Activated CD8-positive, alpha-beta memory T cell treated with anti-CD3 and anti-CD28 coated beads, Interleukin-2, amount 50 U/mL, for 48 hours (primary cell): Measurements from ENCODE around the gene CENPVL2.
"Not testable (repeated sequence)": the region's sequence is repeated elsewhere in the genome, so short reads cannot be mapped to it uniquely, and the experiment has no call there.

Source experiments
- DNase-seq: peaks from one replicate; pipeline ENCODE4 v3.0.0-alpha.2; 2020

CENPVL2 gene

DNA sequence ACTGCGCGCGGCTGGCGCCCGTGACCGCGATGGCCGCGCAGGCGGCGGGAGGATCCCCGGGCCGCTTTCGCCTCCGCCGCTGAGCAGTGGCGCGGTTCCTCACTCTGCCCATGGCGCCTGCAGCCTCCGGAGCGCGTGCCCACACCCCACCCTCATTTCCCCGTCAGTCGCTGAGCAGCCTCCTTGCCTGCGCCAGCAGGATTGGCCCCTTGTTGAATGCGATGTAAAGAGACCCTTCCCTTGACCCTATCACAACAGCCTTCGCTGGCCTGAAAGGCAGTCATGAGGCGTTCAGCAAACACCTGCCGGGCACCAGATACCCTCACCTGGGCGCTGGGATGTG lies at the start of gene CENPVL2:
TSS of gene CENPVL2 (minus strand) at position 112 of the 343 bp plus-strand sequence. CDS start at position 112, 0 bp downstream.
- DNase-seq, result not testable (repeated sequence)

DNA sequence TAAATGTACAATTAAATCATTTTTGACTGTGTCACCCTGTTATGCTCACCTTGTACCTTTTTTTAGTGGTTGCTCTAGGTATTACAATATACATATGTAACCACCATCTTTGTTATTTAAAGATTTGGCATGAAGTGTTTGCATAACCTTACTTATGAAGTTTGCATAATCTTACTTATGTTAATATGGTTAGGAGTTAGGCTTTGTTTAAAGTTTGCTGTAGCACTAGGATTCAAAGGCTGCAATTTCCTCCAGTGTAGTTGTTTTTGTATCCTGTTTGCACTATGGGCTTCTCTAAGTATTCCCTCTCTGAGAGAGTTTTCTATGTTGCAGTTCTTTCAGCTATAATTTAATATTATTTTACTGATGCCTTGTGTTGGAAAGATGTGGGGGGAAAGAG lies 45.6 kb upstream of the CENPVL2 start:
- no peak for DNase-seq

DNA sequence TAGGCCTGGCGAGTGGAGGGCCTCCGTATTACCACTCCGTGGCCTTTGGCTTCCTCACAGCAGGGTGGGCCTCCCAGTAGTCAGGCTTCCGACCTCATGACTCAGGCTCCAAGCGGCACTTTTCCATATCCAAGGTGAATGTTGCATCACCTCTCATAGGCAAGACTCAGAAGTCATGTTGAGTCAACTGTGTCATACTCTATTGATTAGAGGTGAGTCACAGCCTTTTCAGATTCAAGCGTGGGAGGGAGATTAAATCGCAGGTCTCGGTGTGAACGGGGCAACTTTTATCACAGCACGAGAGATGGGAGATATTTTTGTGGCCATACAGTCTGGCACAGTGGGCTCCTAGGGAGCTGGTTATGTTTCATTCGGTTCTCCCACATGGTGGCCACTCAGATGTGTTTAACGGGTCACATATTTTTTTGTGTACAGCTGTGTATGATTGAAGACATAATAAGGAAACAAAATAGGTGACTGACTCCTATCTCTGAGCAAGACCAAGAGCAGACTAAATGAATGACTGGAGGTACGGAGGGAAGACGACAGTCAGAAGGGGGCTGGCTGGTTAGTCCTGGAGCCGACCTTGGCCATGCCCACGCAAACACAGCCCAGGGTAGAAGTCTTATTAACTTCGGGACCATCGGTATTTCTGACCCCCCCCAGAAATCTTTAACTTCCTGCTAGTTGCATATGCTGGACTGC lies 30.5 kb upstream of the CENPVL2 start:
- not testable (repeated sequence) for DNase-seq

DNA sequence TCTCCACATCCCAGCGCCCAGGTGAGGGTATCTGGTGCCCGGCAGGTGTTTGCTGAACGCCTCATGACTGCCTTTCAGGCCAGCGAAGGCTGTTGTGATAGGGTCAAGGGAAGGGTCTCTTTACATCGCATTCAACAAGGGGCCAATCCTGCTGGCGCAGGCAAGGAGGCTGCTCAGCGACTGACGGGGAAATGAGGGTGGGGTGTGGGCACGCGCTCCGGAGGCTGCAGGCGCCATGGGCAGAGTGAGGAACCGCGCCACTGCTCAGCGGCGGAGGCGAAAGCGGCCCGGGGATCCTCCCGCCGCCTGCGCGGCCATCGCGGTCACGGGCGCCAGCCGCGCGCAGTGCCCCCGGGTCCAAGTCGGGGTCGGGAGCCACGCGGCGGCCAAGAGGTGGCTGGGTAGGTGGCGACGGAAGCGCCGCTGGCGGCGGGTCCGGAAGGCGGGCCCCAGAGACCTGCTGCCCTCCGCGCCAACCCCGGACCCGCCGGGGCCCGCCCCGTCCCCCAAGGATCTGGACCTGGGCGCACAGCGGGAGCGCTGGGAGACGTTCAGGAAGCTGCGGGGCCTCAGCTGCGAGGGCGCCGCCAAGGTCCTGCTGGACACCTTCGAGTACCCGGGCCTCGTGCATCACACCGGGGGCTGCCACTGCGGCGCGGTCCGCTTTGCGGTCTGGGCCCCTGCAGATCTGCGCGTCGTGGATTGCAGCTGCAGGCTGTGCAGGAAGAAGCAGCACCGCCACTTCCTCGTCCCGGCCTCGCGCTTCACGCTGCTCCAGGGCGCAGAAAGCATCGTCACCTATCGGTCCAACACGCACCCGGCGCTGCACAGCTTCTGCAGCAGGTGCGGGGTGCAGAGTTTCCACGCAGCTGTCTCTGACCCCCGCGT lies 27.9 kb upstream of the CENPVL2 start, which contains the start of gene CENPVL1:
TSS of gene CENPVL1 (plus strand) at position 236 of the 888 bp plus-strand sequence. CDS start at position 236, 0 bp downstream.
- not testable (repeated sequence) for DNase-seq

DNA sequence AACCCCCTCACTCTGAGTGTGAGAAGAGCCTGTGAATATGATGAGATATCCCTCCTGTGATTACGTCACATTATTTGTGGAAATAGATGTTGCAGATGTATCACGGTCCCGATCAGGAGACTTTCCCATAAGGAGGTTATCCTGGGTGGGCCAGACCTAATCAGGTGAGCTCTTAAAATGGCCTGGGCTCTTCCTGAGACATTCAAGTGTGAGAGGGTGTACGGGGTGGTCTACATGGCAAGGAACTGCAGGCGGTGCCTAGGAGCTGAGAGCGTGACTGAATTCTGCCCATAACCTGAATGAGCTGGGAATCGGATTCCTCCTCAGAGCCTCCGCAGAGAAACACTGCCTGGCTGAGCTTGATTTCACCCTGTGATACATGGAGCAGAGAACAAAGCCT lies 14.8 kb upstream of the CENPVL2 start:
- no peak for DNase-seq

DNA sequence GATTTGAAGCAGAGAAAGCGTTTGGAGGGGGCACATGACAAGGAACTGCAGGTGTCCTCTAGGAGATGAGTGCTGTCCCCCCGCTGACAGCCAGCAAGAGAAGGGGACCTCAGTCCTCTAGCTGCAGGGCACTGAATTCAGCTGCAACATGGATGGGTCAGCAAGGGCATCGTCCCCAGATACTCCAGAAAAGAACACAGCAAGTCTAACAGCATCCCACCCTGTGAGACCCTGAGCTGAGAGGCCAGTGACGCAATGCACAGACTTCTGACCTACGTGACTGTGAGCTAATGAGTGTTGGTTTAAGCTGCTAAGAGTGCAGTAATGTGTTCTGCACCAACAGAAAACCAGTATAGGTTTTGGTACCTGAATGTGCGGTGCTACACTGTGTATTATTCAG lies 11.6 kb upstream of the CENPVL2 start:
- DNase-seq, result no peak

DNA sequence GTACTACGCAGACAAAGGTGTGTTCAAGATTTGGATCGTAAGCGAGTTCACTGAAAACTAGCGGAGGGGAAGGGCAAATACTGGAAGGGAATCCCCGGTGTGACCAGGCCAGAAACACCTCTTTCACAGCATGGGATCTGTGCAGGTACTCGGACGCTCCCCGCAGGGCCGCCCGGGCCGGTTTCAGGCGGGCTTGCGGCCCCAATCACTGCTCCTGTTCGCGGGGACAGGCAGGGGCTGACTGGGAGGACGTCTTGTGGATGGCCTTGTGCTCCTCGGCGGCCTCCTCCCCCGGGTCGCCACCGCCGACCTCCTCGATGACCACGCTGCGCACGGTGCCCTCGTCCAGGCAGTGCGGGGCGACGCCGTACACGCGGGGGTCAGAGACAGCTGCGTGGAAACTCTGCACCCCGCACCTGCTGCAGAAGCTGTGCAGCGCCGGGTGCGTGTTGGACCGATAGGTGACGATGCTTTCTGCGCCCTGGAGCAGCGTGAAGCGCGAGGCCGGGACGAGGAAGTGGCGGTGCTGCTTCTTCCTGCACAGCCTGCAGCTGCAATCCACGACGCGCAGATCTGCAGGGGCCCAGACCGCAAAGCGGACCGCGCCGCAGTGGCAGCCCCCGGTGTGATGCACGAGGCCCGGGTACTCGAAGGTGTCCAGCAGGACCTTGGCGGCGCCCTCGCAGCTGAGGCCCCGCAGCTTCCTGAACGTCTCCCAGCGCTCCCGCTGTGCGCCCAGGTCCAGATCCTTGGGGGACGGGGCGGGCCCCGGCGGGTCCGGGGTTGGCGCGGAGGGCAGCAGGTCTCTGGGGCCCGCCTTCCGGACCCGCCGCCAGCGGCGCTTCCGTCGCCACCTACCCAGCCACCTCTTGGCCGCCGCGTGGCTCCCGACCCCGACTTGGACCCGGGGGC lies 567 bp downstream of the CENPVL2 start:
- DNase-seq, result not testable (repeated sequence)

DNA sequence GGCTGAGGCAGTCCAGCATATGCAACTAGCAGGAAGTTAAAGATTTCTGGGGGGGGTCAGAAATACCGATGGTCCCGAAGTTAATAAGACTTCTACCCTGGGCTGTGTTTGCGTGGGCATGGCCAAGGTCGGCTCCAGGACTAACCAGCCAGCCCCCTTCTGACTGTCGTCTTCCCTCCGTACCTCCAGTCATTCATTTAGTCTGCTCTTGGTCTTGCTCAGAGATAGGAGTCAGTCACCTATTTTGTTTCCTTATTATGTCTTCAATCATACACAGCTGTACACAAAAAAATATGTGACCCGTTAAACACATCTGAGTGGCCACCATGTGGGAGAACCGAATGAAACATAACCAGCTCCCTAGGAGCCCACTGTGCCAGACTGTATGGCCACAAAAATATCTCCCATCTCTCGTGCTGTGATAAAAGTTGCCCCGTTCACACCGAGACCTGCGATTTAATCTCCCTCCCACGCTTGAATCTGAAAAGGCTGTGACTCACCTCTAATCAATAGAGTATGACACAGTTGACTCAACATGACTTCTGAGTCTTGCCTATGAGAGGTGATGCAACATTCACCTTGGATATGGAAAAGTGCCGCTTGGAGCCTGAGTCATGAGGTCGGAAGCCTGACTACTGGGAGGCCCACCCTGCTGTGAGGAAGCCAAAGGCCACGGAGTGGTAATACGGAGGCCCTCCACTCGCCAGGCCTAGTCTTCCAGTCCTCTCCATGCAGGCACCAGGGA lies 2.8 kb downstream of the CENPVL2 start:
- not testable (repeated sequence) for DNase-seq

DNA sequence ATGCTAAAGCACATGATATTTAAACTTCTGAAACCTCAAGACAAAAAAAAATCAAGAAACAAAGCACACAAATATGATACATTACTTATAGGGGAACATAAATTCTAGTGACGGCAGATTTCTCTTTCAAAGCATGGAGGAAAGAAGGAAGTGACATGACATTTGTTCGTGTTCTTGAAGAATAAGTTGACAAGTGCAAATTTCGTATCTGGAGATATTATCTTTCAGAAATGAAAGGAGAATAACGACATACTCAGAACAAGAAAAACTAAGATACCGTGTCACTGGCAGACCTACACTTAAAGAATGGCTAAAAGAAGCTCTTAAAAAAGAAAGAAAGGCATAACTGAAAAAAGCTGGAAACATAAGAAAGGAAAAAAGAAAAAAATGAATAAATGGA lies 16.6 kb downstream of the CENPVL2 start:
- no peak for DNase-seq

DNA sequence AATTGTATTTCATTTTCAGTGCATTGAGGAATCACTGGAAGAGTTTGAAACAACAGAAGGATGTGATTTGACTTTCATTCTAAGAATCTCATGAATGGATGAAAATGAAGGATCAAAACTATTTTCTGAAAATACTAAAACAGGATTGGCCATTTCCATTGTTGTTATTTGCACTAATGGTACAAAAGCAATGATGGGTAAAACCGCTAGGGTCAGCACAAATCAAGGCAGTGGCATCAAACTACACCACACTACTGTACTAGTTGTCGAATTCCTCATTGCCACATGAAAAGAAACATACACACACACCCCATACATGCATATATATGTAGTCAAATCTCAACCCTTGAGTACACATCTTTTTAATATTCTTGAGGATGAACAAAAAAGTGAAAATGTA lies 39.3 kb downstream of the CENPVL2 start:
- no peak for DNase-seq

DNA sequence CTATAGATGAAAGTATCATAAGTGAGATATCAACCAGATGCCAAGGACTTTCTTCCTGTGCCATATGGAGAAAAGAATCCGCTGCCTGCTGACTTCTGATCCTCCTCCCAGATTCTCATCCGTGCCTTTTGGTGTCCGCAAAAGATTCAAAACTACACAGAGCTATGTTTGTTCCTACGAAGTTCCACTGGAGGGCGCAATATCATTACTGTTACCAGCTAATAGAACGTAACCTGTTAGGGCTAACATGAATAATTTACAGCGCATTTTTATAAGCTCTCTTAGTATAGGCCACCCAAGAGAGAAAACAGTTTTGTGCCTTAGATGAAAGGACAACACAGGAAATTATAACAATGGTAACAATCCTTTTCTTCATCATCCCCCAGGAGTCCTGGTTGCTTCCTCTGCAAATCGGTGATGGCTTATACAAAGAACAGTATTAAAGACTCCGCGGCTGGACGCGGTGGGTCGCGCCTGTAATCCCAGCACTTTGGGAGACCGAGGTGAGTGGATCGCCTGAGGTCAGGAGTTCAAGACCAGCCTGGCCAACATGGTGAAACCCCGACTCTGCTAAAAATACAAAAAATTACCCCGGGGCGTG lies 41.1 kb downstream of the CENPVL2 start:
- DNase-seq, result no peak

DNA sequence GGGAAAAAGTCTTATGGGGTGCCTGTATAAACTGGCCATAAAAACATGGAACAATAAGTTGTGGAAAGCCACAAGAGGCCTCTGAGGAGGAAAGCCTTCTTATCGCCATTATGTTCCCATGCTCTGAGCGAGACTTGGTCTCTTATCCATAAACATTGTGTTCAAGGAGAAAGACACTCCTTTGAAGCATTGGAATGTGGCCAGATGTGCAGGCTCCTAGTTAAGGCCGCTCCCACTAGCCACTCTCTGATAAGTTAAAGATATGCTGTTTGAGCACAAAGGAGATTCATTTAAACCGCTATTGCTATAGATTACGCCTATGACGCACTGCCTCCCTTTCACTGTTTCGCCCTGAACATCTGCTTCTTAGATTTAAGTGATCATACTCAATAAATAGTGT lies 46.1 kb downstream of the CENPVL2 start:
- not testable (repeated sequence) for DNase-seq
